Measurements from ENCODE around the gene HIGD2A.
"Not testable (repeated sequence)": the region's sequence is repeated elsewhere in the genome, so short reads cannot be mapped to it uniquely, and the experiment has no call there.

HIGD2A gene

DNA sequence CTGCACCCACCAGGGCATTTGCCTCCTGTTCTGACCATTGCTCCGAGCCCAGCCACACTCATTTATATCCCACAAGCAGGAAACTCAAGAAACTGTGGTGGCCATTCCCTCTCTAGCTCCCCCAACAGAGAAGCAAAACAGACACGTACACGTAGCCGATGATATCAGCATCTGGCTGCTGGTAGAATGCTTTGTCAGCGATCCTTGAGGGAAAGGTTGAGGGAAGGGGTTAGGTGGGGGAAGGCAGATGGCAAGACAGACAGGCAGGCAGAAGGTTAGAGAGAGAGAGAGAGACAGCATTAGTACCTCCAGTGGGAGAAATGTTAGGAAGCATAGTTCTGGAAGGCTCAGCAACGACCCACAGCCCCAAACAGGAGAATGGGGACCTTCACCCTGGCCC is 7.8 kb downstream of the HIGD2A start:
- no peak for FAIRE-seq

DNA sequence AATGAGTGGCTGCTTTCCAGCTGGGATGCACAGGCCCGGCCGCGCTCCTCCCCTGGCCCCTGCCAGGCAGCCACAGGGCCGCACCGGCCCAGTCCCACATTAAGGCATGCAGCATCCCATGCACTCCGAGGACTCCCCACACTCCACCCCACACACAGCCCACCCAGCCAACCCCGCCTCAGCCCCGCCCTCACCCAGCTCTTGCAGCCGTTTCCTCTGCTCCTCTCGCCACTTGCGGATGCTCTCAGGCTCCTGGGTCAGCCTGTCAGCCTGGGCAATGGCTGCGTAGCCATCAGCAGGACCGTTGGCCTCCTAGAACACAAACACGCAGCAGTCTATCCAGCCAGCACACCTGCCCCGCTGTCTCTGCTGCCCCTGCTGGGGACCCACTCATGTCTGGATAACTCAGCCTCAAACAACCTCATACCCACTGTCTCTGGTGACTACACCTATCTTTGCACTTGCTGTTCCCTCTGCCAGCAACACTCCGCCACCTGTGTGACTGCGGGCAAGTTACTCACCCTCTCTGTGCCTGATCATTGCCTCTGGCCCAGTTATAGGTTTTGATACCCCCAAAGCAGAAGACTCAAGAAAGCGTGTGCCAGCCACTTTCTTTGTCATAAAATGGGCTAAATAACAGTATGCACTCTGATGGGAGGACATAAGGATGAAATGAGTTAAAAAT is 9.3 kb downstream of the HIGD2A start:
- FAIRE-seq, result no peak

DNA sequence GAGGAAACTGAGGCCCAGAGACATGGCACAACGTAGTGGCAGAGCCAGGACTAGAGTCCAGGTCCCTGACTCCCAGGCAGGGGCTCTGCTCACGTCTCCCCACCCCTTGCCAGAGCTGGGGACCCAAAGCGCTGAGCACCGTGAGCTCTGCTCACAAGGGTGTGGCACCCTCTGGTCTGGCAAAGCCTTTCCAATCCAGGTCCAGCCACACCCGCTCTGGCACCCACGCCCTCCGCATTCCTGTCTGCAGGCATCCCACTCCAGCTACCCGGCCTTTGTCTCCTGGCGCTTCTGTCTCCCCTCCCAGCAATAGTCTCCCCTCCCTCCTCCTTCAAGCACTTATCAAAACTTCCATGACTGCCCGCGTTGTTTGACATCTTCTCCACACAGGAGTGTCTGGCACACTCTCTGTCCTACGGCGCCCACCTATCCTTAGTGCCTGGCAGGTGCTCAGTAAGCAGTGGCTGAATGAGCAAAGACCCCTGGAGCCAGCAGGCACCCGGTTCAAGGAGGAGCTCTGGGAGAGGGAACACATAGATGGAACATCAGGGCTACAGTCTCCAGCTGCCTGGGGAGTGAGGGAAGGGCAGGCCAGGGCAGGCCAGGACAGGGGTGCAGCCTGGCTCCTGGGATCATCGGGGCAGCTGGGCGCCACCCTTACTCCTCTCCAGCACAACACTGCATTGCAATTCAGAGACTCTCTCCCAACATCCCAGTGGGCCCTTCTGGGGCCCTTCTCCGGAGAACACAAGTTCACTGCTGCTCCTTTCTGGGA is 12.0 kb downstream of the HIGD2A start:
- no peak for FAIRE-seq

DNA sequence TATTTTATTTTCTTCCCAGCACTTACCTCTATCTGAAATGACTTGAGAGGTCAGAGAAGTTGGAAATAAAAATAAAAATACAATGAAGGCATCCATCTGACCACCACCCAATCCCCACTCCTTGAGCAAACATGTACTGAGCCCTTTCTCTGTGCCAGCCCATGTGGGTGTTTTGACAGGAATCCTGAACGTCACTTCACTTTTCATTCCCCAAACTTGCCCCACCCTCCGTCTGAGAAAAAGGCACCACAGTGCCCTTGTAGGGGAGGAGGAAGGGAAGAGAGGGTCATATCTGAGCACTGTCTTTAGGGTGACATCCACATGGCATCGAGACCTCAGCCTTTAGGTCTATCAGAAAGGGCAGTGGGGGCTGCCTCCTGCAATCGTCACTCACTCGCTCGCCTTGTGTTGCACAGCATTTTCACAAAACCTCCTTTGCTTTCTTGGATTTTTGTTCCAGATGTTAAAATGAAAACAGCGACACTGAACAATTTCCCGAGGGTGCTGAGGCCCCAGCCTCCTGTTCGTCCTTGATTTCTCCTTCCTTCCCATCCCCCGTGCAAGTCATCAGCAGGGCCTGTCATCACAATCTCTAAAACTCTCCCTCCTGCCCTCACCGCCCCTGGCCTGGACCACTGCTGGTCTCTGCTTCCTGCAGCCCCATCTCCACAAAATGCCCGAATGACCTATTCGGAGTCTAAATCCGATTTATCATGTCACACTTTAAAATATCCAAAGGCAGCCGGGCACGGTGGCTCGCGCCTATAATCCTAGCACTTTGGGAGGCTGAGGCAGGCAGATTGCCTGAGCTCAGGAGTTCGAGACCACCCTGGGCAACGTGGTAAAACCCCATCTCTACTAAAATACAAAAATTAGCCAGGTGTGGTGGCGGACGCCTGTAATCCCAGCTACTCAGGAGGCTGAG is 13.0 kb downstream of the HIGD2A start:
- no peak for FAIRE-seq

DNA sequence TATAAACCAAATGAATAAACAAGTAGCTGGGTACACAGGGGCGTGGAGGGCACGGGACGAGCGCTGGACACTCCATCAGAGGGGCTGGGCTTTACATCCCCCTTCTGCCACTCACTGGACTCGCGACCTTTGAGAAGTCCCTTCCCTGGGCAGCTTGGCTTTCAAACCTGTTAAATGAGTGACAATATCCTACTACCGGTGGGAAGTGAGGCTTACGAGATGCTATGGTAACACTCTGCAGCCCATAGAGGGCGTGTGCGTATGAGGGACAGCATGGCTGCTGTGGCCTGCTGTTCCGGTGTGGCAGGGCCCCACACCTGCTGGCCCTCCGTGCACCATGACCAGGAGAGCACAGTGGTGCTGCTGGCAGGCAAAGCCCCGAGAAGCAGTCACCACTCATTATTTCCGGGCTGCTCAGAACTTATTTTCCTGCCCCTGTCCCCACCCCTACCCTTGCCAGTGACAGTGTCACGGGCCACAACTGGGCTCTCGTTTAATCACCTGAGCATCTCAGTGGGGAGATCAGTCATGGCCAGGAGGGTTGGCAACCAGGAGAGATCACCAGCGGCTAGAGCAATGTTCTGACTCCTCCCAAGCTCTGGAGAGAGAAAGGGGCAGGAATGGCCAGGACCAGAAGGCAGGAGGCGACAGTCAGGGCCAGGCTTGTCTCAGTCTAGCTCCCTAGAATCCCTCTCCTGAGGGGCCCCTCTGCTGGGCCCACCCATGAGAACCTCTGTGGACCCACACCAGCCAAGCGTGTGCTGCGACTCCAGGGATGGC is 17.3 kb downstream of the HIGD2A start:
- no peak for FAIRE-seq

DNA sequence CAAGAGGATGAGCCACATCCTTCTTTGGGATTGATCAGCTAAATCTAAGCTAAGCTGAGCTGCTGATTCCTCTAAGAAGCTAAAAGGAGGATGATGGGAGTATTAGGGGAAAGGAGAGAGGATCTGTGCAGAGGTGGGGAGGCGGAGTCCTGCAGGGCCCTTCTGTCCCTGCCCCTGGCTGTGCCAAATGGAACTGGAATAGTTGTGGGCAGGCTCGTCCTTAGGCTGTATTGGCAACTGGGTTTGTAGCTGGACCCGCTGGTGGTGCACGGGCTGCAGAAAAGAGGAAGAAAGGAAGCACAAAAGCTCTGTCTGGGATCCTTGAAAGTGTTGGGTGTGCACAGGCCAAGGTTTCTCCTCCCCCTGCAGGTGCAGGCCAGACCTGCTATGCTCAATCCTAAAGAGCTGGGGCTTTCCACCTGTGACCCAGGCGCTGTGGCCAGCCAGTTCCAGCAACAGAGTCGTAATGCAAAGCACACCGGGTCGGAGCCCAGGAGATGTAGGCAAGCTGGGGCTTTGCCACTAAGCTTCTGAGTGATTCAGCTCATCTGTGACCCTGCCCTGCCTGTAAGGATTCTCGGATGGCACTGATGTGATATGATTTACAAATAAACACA is 18.0 kb downstream of the HIGD2A start:
- no peak for FAIRE-seq

DNA sequence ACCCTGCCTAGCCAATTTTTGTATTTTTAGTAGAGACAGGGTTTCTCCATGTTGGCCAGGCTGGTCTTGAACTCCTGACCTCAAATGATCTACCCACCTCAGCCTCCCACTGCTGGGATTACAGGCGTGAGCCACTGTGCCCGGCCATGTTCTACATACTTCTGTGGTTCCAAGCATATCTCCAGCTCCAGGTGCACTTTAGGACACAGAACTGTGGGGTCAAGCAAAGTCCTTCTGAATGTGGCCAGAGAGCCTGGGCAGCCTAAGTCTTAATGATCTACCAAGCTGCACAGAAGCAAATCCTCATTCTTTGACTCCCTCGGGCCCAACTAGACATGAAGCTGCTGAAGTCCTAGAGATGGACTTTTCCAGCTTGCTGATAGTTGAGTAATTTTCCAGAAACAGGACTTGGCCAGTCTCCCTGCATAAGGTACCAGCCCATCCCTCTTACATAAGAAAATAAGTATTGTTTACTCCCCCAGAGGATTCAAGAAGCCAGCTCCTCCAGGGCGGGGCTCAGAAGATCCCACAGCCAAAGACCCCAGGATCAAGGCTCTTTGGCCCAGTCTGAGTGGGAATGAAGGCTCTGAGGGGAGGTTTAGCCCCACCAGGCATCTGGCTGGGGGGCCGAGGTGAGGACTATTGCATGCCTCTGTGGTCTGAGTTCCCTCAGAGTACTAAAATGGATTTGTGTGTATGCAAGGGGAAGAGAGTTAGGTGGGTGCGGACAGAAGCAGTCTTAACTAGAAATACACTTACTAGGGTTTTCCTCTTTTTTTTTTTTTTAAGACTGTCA is 19.1 kb downstream of the HIGD2A start:
- no peak for FAIRE-seq

DNA sequence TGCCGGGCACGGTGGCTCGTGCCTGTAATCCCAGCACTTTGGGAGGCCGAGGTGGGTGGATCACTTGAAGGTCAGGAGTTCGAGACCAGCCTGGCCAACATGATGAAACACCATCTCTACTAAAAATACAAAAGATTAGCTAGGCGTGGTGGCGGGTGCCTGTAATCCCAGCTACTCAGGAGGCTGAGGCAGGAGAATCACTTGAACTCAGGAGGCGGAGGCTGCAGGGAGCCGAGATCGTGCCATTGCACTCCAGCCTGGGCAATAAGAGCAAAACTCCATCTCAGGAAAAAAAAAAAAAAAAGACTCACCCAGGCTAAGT is 19.7 kb downstream of the HIGD2A start:
- not testable (repeated sequence) for FAIRE-seq

DNA sequence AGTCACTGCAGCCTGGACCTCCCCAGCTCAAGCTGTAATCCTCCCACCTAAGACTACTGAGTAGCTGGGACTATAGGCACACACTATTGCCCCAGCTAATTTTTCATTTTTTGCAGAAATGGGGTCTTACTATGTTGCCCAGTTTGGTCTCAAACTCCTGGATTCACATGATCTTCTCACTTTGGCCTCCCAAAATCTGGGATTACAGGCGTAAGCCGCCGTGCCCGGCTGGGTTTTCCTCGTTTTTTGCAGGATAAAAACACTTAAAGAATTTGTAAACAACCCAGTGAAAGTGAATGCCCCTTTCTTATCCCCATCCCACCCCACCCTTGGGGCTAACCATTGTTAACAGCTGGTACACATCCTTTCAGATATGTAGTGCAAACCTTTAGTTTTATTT is 20.0 kb downstream of the HIGD2A start:
- no peak for FAIRE-seq

DNA sequence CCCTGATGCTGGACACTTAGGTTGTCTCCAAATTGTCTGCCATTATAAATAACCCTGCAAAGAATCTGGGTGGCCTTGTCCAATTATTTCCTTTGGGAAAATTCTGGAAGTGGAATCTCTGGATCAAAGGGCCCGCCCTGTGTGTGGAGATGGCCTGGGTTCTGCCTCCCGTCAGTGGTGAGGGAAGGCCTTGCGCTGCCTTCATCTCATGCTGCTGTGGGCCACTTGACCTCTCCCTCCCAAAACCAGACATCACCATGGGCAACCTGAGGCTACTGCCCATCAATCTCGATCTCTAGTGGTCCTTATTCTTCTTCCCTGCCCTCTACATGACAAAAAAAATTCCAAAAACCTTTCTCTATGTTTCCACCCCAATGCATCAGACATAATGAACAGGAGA is 21.2 kb downstream of the HIGD2A start:
- no peak for FAIRE-seq

DNA sequence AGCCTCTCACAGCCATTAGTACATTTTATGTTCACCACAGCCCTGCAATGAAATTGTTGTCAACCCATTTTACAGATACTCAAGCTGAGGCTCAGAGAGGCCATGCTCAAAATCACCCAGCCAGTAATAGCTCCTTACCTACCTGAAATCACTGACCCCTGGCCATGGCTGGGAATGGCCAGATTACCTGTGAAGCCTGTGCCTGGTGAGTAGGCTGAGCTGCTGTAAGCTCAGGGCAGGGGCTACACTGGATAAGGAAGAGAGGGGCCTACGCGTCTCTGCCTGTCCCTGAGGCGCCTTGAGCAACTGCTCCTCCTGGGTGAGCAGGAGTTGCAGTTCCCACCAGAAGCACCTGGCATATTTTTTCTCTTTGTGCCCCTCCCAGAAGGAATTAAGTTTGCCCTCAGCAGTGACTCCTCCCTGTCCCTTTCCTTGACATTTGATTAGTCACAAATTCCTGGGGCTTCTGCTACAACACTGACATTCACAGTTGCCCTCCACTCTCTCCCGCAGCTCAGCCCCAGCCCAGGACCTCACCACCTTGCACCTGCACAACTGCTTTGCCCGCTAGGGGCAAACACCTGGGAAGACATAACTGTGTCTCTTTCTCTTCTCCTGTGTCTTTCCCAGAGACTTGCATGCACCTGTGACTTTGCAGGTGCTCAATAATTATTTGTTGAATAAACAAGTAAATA is 22.1 kb downstream of the HIGD2A start:
- FAIRE-seq, result no peak

DNA sequence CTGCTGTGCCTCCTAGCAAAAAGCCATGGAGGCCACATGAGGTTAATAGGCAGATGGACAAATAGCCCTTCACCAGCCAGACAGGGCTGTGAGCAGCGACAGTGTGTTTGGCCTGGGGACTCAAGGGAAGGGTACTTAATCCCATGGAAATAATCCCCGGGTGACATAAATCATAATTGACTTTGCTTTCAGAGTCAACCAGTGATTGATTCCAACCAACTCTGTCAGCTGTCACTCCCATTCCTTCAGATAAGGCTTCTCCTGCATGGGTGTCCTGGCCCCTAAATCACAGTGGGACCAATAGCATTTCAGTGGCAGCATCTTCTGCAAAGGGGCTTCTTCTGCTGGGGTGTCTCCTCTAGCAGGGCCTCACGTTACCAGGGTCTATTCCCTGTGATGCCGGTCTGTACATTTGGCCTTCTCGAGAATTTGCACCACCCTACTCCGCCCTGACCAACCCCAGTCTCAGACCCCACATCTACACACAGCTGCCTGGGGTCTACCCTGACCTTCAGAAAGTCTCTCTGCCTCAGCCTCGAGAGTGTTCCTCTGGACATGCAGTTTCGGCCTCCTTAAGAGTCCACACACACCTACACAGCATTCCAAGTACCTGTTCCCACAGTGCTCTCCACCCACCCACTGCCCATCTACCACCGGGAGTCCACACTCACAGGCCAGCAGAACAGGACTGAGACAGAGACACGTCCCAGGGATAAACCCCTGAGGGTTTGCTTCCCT is 24.1 kb downstream of the HIGD2A start:
- no peak for FAIRE-seq

DNA sequence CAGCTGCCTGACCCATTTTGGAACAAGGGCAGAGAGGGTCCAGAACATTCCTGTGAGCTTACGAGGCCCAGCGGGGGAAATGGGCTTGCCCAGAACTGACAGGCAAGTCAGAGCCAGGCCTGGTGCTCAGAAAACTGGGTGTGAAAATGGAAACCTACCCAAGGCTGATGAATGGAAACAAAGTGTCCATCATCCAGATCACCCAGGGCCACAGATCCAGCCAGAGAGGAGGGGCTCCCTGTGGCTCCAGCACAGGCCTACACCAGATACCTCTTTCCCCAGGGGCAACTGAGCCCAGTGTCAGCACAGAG is 24.7 kb downstream of the HIGD2A start:
- FAIRE-seq, result no peak

DNA sequence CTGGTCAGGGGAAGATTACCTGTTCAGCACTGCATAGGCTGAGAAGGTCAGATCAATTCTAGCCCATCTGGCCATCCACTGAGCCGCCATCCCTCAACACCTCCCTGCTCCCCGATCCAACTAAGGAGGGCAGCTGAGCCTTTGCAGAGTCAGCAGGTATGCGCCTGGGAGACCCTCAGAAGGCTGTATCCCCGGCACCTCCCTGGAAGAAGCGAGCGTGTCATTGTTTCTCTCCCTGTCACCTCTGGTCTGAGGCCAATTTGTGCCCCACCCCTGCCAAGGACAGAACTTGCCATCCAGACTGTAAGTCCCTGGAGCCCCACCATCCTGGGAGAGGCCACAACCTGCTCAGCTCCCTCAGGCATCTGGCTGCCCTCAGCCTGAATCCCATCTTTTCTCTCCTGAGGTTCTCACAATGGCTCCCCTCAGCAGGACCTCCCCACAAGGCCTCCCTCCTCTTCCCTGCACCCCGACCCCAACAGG is 25.2 kb downstream of the HIGD2A start:
- FAIRE-seq, result no peak

DNA sequence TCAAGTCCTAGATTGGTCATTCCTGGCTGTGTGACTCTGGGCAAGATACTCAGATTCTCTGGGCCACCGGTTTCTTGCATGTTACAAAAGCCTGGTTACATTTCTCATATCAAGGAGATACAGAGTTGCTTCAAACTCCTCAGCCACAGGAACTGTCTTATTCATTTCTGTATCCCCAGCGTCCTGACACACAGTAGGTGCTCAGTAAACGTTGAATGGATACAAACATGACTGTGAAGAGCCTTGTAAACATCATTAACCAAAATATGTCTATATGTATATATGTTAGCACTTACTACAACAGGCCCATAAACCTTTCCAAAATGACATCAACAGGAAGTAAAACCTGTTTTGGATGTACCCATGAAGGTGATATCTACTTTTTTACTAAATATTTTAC is 26.2 kb downstream of the HIGD2A start:
- FAIRE-seq, result no peak

DNA sequence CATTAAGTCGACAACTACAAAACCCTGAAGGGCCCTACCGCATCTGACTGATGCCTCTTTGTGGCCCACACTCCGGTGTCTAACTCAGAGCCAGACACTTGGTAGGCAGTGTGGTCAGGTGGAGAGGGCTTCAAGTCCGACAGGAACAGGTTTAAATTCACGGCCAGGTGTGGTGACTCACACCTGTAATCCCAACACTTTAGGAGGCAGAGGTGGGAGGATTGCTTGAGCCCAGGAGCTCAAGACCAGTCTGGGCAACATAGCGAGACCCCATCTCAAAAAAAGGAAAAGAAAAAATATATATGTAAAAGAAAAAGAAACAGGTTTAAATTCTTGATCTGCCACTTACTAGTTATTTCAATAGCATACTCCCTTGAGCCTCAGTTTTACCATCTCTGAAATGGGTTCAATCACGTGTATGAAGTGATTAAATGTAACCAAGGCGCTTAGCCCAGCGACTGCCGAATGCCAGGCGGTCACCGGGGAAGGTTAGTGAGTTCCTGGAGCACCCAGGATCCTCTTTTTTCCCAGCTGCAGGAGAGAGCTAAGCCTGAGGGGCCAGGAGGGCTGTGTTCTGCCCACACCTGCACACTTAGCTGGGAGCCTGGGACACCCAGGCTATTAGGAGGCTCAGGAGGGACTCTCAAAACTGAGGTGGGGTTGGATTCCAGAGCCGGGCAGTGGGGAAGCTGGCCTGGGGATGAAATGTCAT is 26.8 kb downstream of the HIGD2A start:
- FAIRE-seq, result no peak

DNA sequence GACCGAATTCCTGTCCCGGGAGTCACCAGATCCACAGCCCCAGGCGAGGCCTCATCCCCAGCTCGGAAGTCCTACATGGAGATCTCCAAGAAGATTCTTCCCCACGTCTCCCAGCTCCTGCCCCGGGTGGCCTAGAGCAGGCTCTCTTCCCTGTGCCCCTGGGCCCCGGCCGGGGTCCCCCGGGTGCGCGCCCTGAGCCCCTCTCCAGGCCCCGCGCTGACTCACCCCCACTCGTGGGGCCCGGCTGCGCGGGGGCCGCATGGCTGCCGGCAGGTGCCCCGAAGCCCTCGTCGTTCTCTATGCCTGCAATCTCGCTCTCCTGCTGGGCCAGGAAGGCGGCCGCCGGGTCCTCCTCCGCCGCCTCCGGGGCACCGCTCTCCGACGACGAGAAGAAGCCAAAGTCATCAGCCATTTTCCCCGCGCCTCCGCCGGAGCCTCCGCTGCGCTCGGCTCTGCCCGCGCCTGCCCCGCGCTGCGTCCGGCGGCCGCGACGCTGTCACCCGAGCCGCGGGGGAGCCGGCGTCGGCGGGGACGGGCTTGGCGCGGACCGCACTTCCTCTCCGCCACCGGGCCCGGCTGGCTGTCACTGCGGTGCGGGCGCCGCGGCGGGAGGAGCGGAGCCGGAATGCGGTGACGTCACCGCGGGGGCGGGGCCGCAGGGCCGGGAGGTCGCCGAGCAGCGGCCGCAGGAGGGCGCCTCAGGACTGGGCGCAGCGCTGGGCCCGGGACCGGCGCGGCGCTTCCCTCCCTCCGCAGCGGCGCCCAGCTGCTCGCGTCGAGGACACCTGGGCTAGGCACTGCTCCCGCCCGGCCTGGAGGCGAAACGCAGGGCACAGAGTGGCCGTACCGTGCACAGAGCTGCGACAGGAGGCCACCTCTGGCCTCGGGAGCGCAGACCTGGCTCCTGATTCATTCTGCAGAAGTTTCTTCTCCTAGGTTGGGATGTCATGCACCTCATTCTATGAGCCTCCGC is 27.7 kb downstream of the HIGD2A start, which contains the start of gene CLTB:
Gene CLTB (minus strand): TSS at position 588 of the 973 bp plus-strand sequence. CDS start 176 bp downstream, at position 412.
- FAIRE-seq, result no peak

DNA sequence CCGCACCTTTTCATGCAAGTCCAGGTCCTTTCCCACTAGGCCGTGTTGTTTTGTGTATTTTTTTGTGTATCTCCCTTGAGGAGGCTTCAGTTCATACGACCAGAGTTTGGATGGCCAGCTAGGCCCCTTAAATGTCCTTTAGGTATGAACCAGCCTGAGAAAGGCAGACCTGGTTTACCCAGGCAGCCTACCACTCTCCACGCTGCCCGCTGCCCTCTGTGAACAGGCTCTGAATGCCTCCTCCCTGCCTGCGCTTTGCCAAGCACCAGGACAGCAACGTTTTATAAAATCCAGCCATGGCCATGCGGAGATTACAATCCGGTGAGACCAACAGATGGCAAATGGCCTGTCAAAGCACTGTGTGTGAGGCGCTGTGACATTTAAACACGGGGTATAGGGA is 28.4 kb downstream of the HIGD2A start:
- FAIRE-seq, result no peak

All from A204.1 (cell line).